HTR-8/SVneo (cell line): ENCODE data around the gene INTU.

Experiments
- DNase-seq: peaks from one replicate; pipeline ENCODE4 v3.0.0; 2011; ENCODE audit warnings: low spot score, mixed read lengths; ENCODE audit not compliant: insufficient read length
- FAIRE-seq: peaks from 2 replicates; lab custom pipeline; 2011; peaks lifted over from hg19 to GRCh38; lab: Jason Lieb, UNC

Gene INTU

GRCh38 chr4:127732623-127733328, 100.0 kb downstream of the INTU start:
- DNase-seq, result peak; percentile 69
- FAIRE-seq, result no peak

- FAIRE-seq (no peak), DNase-seq (no peak)
Observed at GRCh38 chr4:127734976-127735375, 102.2 kb downstream of the INTU start.

DNA sequence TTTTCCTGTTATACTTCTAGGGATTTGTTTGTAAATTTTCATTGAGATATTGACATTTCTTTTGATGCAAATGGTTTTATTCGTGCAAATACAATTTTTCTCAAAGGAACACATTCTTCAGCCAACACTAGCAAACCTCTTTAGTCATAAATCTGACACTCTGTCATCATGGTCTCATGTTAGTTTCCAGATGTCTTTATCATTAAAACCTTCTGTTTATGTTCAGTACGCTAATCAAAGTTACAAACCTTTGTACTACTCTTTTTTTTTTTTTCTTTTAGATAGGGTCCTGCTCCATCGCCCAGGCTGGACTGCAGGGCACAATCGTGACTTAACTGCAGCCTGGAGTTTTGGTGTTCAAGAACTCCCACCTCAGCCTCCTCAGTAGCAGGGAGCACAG, 104.5 kb downstream of the INTU start:
- no peak for DNase-seq
- no peak for FAIRE-seq

- FAIRE-seq, result no peak
- no peak for DNase-seq
Observed at GRCh38 chr4:127741247-127741646, 108.5 kb downstream of the INTU start.

- FAIRE-seq (no peak), DNase-seq (no peak)
Observed at GRCh38 chr4:127747883-127748282, 115.1 kb downstream of the INTU start.

GRCh38 chr4:127748957-127749356, 116.2 kb downstream of the INTU start:
- DNase-seq (no peak), FAIRE-seq (no peak)

GRCh38 chr4:127756906-127757305, 124.1 kb downstream of the INTU start:
- no peak for FAIRE-seq
- DNase-seq, result no peak

DNA sequence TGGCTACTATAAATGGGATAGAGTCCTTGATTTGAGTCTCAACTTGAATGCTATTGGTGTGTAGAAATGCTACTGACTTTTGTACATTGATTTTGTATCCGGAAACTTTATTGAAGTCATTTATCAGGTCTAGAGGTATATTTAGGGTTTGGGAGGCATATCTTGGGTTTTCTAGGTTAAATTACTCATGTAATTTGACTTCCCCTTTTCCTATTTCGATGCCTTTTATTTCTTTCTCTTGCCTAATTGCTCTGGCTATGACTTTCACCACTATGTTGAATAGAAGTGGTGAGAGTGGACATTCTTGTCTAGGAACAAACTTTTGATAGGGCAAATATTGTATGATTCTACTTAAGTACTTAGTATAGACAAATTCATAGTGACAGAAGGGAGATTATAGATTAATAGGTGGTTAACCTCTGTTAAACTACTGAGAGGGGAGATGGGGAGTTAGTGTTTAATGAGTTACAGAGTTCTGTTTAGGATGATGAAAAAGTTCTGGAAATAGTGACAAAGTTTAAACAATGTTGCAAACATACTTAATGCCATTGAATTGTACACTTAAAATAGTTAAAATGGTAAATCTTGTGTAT, 126.6 kb downstream of the INTU start:
- DNase-seq (no peak), FAIRE-seq (no peak)

DNA sequence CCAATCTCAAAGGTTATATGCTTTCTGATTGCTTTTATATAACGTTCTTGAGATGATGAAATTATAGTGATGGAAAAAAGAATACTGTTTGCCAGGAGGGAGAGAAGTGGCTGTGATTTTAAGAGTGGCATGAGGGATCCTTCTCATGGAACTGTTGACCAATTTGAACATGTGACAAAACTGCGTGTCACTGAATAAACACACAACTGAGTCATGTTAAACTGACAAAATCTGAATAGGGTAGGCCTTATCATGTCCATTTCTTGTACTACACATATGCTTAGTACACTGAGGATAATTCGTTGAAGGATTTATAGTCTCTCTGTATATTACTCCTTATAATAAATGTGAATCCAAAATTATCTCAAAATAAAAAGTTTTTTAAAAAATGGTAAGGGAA, 127.1 kb downstream of the INTU start:
- DNase-seq (no peak), FAIRE-seq (peak; percentile 46)

- no peak for DNase-seq
- FAIRE-seq, result no peak
Observed at GRCh38 chr4:127771535-127772275, 138.9 kb downstream of the INTU start.

DNA sequence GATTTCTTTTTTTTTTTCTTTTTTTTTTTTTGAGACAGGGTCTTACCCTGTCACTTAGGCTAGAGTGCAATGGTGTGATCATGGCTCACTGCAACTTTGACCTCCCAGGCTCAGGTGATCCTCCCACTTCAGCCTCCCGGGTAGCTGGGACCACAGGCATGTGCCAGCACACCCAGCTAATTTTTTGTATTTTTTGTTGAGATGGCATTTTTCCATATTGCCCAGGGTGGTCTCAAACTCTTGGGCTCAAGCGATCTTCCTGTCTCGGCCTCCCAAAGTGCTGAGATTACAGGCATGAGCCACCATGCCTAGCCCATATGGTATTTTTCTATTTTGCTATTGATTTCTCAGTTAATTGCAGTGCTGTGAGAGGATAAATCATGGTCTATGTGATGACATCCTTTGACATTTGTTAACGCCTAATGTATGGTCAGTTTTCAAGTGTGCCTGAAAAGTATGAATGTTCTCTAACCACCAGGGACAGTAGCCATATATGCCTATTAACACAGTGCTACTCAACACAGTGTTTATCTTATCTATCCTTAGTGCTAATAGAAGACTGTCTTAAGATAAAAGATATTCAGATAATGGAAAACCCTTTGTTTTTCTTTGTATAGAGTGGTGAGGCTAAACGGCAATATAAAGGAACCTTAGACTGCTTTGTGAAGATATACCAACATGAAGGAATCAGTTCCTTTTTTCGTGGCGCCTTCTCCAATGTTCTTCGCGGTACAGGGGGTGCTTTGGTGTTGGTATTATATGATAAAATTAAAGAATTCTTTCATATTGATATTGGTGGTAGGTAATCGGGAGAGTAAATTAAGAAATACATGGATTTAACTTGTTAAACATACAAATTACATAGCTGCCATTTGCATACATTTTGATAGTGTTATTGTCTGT, 140.3 kb downstream of the INTU start:
- DNase-seq, result no peak
- peak; percentile 9 for FAIRE-seq

DNA sequence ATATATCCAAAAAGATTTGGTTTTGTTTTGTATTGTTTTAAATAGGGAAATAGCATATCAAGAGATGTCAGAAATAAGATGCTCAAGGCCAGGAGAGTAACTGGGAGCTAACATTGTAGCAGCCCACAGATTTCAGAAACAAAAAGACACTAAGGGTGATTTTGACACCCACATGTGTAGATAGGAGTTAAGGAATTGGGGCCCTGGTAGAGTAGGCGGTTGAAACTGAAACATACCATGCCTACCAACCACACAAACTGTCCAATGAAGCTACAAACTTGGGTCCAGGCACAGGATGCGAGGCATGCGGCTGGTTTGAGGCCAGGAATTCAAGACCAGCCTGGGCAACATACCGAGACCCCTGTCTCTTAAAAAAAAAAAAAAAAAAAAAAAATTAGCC, 143.1 kb downstream of the INTU start:
- DNase-seq (no peak), FAIRE-seq (no peak)
